ENCODE data around the gene ZNF827.

Gene ZNF827

DNA sequence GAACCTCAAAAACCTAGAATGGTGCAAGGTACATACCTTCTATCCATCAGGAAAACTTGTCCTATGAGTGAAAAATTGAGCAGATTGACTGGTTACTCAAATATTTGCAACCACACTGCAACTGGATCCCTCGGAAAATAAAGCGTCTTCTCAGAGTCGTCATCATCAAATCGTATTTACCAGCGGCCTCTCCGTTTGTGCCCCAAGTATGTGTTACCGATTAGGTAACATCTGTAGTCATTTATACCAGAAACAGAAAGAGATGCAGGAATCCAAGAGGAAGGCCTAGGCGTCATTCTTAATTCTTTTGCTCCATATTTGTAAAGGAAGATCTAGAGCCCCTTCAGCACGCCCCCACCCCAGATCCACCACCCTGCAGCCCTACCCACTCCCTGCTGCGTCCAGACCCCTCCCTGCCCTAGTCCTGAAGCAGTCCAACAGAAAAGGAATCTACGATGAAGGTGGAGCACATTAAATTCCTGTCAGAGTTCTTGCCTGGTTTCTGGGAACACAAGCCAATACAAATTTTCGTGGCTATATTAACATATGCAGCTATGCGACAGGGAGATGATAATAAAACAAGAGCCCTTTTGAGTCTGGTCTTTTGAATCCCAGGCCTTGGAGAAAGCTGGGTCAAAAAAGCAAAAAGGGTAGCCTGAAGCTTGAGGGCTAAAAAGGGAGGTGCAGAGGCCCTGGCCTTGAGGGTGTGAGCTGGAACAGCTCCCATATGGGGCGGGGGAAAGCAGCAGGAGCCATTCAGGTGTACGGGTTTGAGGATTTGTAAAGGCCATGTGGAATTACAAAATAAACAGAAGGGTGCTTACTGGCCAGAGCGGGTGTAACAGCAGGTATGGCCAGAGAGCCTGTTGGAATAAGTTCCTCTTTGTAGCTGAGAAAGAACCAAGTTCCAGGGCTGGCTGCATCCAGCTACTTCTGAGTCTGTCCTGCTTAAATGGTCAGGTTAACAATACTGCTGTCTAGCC is 77.0 kb downstream of the ZNF827 start:
- Histone ChIP-seq H3K9me2 (replicated peaks; ENCODE audit: control insufficient read depth, low read length) (no peaks in the 10 kb centered on the region), H3K4me3 (ENCODE audit: low read length) (no peak overlapping the region), H4K20me1 (ENCODE audit: control insufficient read depth, insufficient read depth, low read depth, low read length) (no peaks in the 10 kb centered on the region), H3F3A (ENCODE audit: control insufficient read depth, insufficient read depth) (no peaks in the 10 kb centered on the region), H3K4me2 (ENCODE audit: low read length) (no peak overlapping the region), H3K79me2 (ENCODE audit: control insufficient read depth, low read length) (peaks cover 2% of the 10 kb centered on the region; the same call in 1 of the 2 replicates), H3K9me3 (ENCODE audit: control insufficient read depth, insufficient read depth, low read length) (no peaks in the 10 kb centered on the region), H3K4me1 (ENCODE audit: control insufficient read depth, low read length) (0 out of 2 replicates have a peak, but pooled peaks cover 2% of the 10 kb centered on the region), H3K27me3 (ENCODE audit: control insufficient read depth, low read length) (no peaks in the 10 kb centered on the region), H3K36me3 (ENCODE audit: control insufficient read depth, low read length) (peaks cover 36% of the 10 kb centered on the region), H3K27ac (ENCODE audit: low read depth, low read length) (no peak overlapping the region)
- TF ChIP-seq, protein P1, sequence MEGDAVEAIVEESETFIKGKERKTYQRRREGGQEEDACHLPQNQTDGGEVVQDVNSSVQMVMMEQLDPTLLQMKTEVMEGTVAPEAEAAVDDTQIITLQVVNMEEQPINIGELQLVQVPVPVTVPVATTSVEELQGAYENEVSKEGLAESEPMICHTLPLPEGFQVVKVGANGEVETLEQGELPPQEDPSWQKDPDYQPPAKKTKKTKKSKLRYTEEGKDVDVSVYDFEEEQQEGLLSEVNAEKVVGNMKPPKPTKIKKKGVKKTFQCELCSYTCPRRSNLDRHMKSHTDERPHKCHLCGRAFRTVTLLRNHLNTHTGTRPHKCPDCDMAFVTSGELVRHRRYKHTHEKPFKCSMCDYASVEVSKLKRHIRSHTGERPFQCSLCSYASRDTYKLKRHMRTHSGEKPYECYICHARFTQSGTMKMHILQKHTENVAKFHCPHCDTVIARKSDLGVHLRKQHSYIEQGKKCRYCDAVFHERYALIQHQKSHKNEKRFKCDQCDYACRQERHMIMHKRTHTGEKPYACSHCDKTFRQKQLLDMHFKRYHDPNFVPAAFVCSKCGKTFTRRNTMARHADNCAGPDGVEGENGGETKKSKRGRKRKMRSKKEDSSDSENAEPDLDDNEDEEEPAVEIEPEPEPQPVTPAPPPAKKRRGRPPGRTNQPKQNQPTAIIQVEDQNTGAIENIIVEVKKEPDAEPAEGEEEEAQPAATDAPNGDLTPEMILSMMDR (IDR thresholded peaks at IDR 0.05; ENCODE audit: low read depth, low read length, poor library complexity, severe bottlenecking) = no peak
- no peak for TF ChIP-seq EZH2phosphoT487 (IDR thresholded peaks at IDR 0.05; ENCODE audit: borderline replicate concordance, low read length)

DNA sequence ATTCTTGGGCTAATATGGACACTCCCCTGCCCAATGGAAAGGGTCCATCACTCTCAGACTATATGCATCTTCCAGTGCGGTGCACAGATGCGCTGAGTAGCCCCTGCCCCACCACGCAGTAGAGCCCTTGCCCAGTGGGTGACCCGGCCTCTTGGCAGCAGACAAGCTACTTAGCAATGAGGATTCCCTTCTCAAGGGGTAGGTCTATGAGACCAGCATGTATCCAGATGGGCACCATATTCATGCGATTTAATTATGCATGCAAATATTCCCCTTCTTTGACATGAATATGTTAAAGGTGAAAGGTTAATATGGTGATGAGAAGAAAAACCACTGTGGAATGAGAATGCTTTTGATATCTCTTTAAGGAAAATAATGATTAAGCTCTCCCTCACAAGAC is 77.7 kb downstream of the ZNF827 start:
- no peak overlapping the region for H3K4me3 ChIP-seq (ENCODE audit: low read length)
- H3K4me1 ChIP-seq (ENCODE audit: control insufficient read depth, low read length) = 0 out of 2 replicates have a peak, but pooled peaks cover 2% of the 10 kb centered on the region
- no peak overlapping the region for H3K27ac ChIP-seq (ENCODE audit: low read depth, low read length)
- no peaks in the 10 kb centered on the region for H3K9me2 ChIP-seq (replicated peaks; ENCODE audit: control insufficient read depth, low read length)
- TF ChIP-seq, protein P1 (IDR thresholded peaks at IDR 0.05; ENCODE audit: low read depth, low read length, poor library complexity, severe bottlenecking) = no peak
- TF ChIP-seq EZH2phosphoT487 (IDR thresholded peaks at IDR 0.05; ENCODE audit: borderline replicate concordance, low read length) = no peak
- H3K36me3 ChIP-seq (ENCODE audit: control insufficient read depth, low read length) = peaks cover 34% of the 10 kb centered on the region
- H3K9me3 ChIP-seq (ENCODE audit: control insufficient read depth, insufficient read depth, low read length) = no peaks in the 10 kb centered on the region
- H4K20me1 ChIP-seq (ENCODE audit: control insufficient read depth, insufficient read depth, low read depth, low read length) = no peaks in the 10 kb centered on the region
- no peaks in the 10 kb centered on the region for H3F3A ChIP-seq (ENCODE audit: control insufficient read depth, insufficient read depth)
- no peaks in the 10 kb centered on the region for H3K27me3 ChIP-seq (ENCODE audit: control insufficient read depth, low read length)
- no peak overlapping the region for H3K4me2 ChIP-seq (ENCODE audit: low read length)
- H3K79me2 ChIP-seq (ENCODE audit: control insufficient read depth, low read length) = peaks cover 2% of the 10 kb centered on the region; the same call in 1 of the 2 replicates

DNA sequence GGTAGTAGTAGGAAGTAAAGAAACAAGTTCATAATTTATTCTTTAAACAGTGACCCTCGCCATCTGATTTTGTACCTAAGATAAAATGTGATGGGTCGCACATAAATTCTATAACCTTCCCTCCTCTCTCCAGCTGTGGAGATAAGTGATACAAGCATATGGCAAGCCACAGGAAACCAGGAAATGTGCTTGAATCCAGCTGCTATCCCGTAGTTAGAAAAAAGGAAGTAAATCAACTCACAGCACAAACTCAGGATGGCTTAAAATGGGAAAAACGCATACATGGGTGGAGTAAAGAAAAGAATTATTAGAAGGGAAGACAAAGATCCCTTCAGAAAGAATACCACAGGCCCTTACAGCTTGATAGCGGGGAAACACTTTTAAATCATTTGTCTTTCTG is 78.2 kb downstream of the ZNF827 start:
- H3K9me2 ChIP-seq (replicated peaks; ENCODE audit: control insufficient read depth, low read length) = no peaks in the 10 kb centered on the region
- no peaks in the 10 kb centered on the region for H3K9me3 ChIP-seq (ENCODE audit: control insufficient read depth, insufficient read depth, low read length)
- H3K4me2 ChIP-seq (ENCODE audit: low read length) = no peak overlapping the region
- H3K4me1 ChIP-seq (ENCODE audit: control insufficient read depth, low read length) = 0 out of 2 replicates have a peak, but pooled peaks cover 1% of the 10 kb centered on the region
- H4K20me1 ChIP-seq (ENCODE audit: control insufficient read depth, insufficient read depth, low read depth, low read length) = no peaks in the 10 kb centered on the region
- H3K4me3 ChIP-seq (ENCODE audit: low read length) = no peak overlapping the region
- no peaks in the 10 kb centered on the region for H3K27me3 ChIP-seq (ENCODE audit: control insufficient read depth, low read length)
- no peak overlapping the region for H3K27ac ChIP-seq (ENCODE audit: low read depth, low read length)
- peaks cover 2% of the 10 kb centered on the region; the same call in 1 of the 2 replicates for H3K79me2 ChIP-seq (ENCODE audit: control insufficient read depth, low read length)
- TF ChIP-seq, protein P1 (IDR thresholded peaks at IDR 0.05; ENCODE audit: low read depth, low read length, poor library complexity, severe bottlenecking) = no peak
- TF ChIP-seq EZH2phosphoT487 (IDR thresholded peaks at IDR 0.05; ENCODE audit: borderline replicate concordance, low read length) = no peak
- H3F3A ChIP-seq (ENCODE audit: control insufficient read depth, insufficient read depth) = no peaks in the 10 kb centered on the region
- H3K36me3 ChIP-seq (ENCODE audit: control insufficient read depth, low read length) = peaks cover 32% of the 10 kb centered on the region
